Neural cell (in vitro differentiated cells): Measurements from ENCODE around the gene SOS1. TPM values are rescaled to one million over a fixed set of nuclear protein-coding genes. Genes with fewer than 3 reads are reported as not detected.

ENCODE experiments used
- H2AFZ ChIP-seq: fragments of 200-600, 300-800 bp; sonication (generic), shearing (Covaris generic); 2 replicates; pipeline ENCODE4 v1.6.0; 2014; ENCODE audit warnings: low read depth, mild to moderate bottlenecking, antibody characterized with exemption, low read length, moderate library complexity
- H3F3A ChIP-seq: fragments of 200-600 bp; shearing (Covaris generic); 2 replicates; pipeline ENCODE4 v1.6.1; 2016; ENCODE audit warnings: mild to moderate bottlenecking, moderate library complexity, mixed read lengths, antibody characterized with exemption, low read length; ENCODE audit not compliant: insufficient read depth, poor library complexity, severe bottlenecking
- H3K27ac ChIP-seq: fragments of 200-600, 300-800 bp; sonication (generic), shearing (Covaris generic); 2 replicates; pipeline ENCODE4 v1.5.1; 2014; ENCODE audit warnings: mild to moderate bottlenecking, low read length, moderate library complexity
- H3K27me3 ChIP-seq: fragments of 300-800, 200-600 bp; sonication (generic), shearing (Covaris generic); 2 replicates; pipeline ENCODE4 v1.6.0; 2014; ENCODE audit warnings: mild to moderate bottlenecking, low read depth, low read length, moderate library complexity; ENCODE audit not compliant: insufficient read depth
- H3K36me3 ChIP-seq: fragments of 300-800, 200-600 bp; sonication (generic), shearing (Covaris generic); 2 replicates; pipeline ENCODE4 v1.5.1; 2014; ENCODE audit warnings: mild to moderate bottlenecking, antibody characterized with exemption, low read length, moderate library complexity; ENCODE audit not compliant: insufficient read depth
- H3K4me2 ChIP-seq: fragments of 300-800, 200-600 bp; sonication (generic), shearing (Covaris generic); 2 replicates; pipeline ENCODE4 v1.6.0; 2014; ENCODE audit warnings: mild to moderate bottlenecking, low read length
- H3K4me3 ChIP-seq: fragments of 300-800, 200-600 bp; sonication (generic), shearing (Covaris generic); 2 replicates; pipeline ENCODE4 v1.5.1; 2014; ENCODE audit warnings: mild to moderate bottlenecking, low read length, moderate library complexity
- H3K79me2 ChIP-seq: fragments of 200-600 bp; shearing (Covaris generic); replicated peaks from 2 replicates; pipeline ENCODE4 v1.6.0; 2014; ENCODE audit warnings: mild to moderate bottlenecking, low read length, moderate library complexity; ENCODE audit not compliant: insufficient read depth
- H3K9ac ChIP-seq: fragments of 300-800, 200-600 bp; sonication (generic), shearing (Covaris generic); 2 replicates; pipeline ENCODE4 v1.6.1; 2016; ENCODE audit warnings: mild to moderate bottlenecking, low read length, mixed read lengths
- H3K9me2 ChIP-seq: fragments of 200-600 bp; shearing (Covaris generic); 2 replicates; pipeline ENCODE4 v1.6.1; 2016; ENCODE audit warnings: mild to moderate bottlenecking, low read length, mixed read lengths; ENCODE audit not compliant: insufficient read depth
- H3K9me3 ChIP-seq: fragments of 200-600, 300-800 bp; sonication (generic), shearing (Covaris generic); 2 replicates; pipeline ENCODE4 v1.6.1; 2016; ENCODE audit warnings: mild to moderate bottlenecking, mixed run types, low read length, moderate library complexity, mixed read lengths
- H4K20me1 ChIP-seq: fragments of 200-600 bp; shearing (Covaris generic); 2 replicates; pipeline ENCODE4 v1.6.1; 2016; ENCODE audit warnings: mild to moderate bottlenecking, mixed run types; ENCODE audit not compliant: insufficient read depth
- CTCF ChIP-seq: fragments of 450-650 bp; IDR thresholded peaks from 2 replicates; pipeline ENCODE4 v1.5.1; 2014; ENCODE audit warnings: antibody characterized with exemption, mild to moderate bottlenecking, moderate library complexity; ENCODE audit not compliant: poor library complexity, severe bottlenecking
- EP300 ChIP-seq: fragments of 450-650 bp; conservative IDR thresholded peaks from 2 replicates; pipeline ENCODE4 v1.6.1; 2014; ENCODE audit warnings: antibody characterized with exemption, mild to moderate bottlenecking, moderate library complexity; ENCODE audit not compliant: poor library complexity, severe bottlenecking
- EZH2 ChIP-seq: fragments of 200-600, 300-800 bp; shearing (Covaris generic), sonication (generic); IDR thresholded peaks from 2 replicates; pipeline ENCODE4 v1.6.1; 2014; ENCODE audit warnings: antibody characterized with exemption, low read length, borderline replicate concordance, mild to moderate bottlenecking; ENCODE audit not compliant: insufficient read depth, poor library complexity, severe bottlenecking
- MXI1 ChIP-seq: fragments of 450-650 bp; conservative IDR thresholded peaks from 2 replicates; pipeline ENCODE4 v1.6.1; 2014; ENCODE audit warnings: antibody characterized with exemption, mild to moderate bottlenecking; ENCODE audit not compliant: poor library complexity, severe bottlenecking
- POLR2AphosphoS5 ChIP-seq: IDR thresholded peaks from 2 replicates; pipeline ENCODE4 v1.6.1; 2012
- RAD21 ChIP-seq: fragments of 450-650 bp; conservative IDR thresholded peaks from 2 replicates; pipeline ENCODE4 v1.6.1; 2014; ENCODE audit warnings: antibody characterized with exemption, mild to moderate bottlenecking, moderate library complexity
- REST ChIP-seq: IDR thresholded peaks from 2 replicates; pipeline ENCODE4 v1.6.1; 2012; ENCODE audit warnings: borderline replicate concordance
- SMC3 ChIP-seq: fragments of 450-650 bp; conservative IDR thresholded peaks from 2 replicates; pipeline ENCODE4 v1.6.1; 2014; ENCODE audit warnings: antibody characterized with exemption, mild to moderate bottlenecking, moderate library complexity; ENCODE audit not compliant: poor library complexity
- TAF1 ChIP-seq: IDR thresholded peaks from 2 replicates; pipeline ENCODE4 v1.6.1; 2012; ENCODE audit warnings: low read depth
- polyA plus RNA-seq: library from polyadenylated mRNA; depleted of rRNA; stranded (reverse); fragments of >200 nt; gene quantifications from 2 replicates; pipeline ENCODE4 v1.2.3, GENCODE V29; 2014

SOS1 gene
- polyA plus RNA-seq, 1 donor from 2014 or later: 19.0 TPM

- Histone ChIP-seq H4K20me1 (no peaks in the 10 kb centered on the region), H3K79me2 (no peaks in the 10 kb centered on the region), H3K36me3 (no peaks in the 10 kb centered on the region), H3K4me3 (no peak overlapping the region), H3K27me3 (no peaks in the 10 kb centered on the region), H3K9me2 (no peaks in the 10 kb centered on the region), H3K27ac (no peak overlapping the region), H3K9me3 (no peaks in the 10 kb centered on the region), H2AFZ (no peak overlapping the region), H3K9ac (no peak overlapping the region), H3F3A (no peaks in the 10 kb centered on the region), H3K4me2 (no peak overlapping the region)
- TF ChIP-seq REST (no peak), EP300 (no peak), RAD21 (no peak), CTCF (no peak), MXI1 (no peak), SMC3 (no peak), EZH2 (no peak), TAF1 (no peak), POLR2AphosphoS5 (no peak)
Observed at GRCh38 chr2:39158351-39158750, 37.5 kb upstream of the SOS1 start.

- no peaks in the 10 kb centered on the region for H3K27me3 ChIP-seq
- no peak overlapping the region for H3K27ac ChIP-seq
- no peak for TF ChIP-seq MXI1
- no peak for TF ChIP-seq RAD21
- no peak for TF ChIP-seq TAF1
- TF ChIP-seq EZH2: no peak
- no peak for TF ChIP-seq POLR2AphosphoS5
- H3K79me2 ChIP-seq: no peaks in the 10 kb centered on the region
- H3K9me3 ChIP-seq: no peaks in the 10 kb centered on the region
- H4K20me1 ChIP-seq: no peaks in the 10 kb centered on the region
- H3K4me2 ChIP-seq: no peak overlapping the region
- H3K9ac ChIP-seq: no peak overlapping the region
- no peak overlapping the region for H3K4me3 ChIP-seq
- H3K36me3 ChIP-seq: no peaks in the 10 kb centered on the region
- H3K9me2 ChIP-seq: no peaks in the 10 kb centered on the region
- no peak overlapping the region for H2AFZ ChIP-seq
- H3F3A ChIP-seq: no peaks in the 10 kb centered on the region
Observed at GRCh38 chr2:39156846-39157245, 36.0 kb upstream of the SOS1 start.
